ENCODE results near the gene KDM4B. TPM values are rescaled to one million over a fixed set of nuclear protein-coding genes. Genes with fewer than 3 reads are reported as not detected.

KDM4B gene
- total RNA-seq, 1 experiment from 2014 or later: 35.9 TPM

DNA sequence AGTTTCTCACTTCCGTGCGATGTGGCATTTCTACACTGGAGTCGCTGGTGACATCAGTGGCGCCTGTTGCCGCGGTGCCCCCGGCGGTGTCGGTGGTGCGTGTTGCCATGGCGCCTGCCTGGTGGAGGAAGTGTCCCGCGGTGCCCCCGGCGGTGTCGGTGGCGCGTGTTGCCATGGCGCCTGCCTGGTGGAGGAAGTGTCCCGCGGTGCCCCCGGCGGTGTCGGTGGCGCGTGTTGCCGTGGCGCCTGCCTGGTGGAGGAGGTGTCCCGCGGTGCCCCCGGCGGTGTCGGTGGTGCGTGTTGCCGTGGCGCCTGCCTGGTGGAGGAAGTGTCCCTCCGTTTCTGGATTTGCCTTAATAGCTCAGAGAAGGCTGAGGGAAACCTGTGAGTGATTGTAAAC is 127.6 kb downstream of the KDM4B start (continued):
- TF ChIP-seq, protein P1, sequence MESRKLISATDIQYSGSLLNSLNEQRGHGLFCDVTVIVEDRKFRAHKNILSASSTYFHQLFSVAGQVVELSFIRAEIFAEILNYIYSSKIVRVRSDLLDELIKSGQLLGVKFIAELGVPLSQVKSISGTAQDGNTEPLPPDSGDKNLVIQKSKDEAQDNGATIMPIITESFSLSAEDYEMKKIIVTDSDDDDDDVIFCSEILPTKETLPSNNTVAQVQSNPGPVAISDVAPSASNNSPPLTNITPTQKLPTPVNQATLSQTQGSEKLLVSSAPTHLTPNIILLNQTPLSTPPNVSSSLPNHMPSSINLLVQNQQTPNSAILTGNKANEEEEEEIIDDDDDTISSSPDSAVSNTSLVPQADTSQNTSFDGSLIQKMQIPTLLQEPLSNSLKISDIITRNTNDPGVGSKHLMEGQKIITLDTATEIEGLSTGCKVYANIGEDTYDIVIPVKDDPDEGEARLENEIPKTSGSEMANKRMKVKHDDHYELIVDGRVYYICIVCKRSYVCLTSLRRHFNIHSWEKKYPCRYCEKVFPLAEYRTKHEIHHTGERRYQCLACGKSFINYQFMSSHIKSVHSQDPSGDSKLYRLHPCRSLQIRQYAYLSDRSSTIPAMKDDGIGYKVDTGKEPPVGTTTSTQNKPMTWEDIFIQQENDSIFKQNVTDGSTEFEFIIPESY (IDR thresholded peaks at IDR 0.05; ENCODE audit: extremely low read depth, insufficient replicate concordance, low read length): no peak

GRCh38 chr19:5097331-5097930 is 128.5 kb downstream of the KDM4B start:
- ChIA-PET CTCF (no interaction called here), POLR2A (no interaction called here), RAD21 (ENCODE audit: low non-redundant PET in 1 of 2, low total read pairs in 2 of 2, uncharacterized antibody in 2 of 2, unreplicated experiment in 2 of 2) (no interaction called here)
- no peaks in the 10 kb centered on the region for H3K9me2 ChIP-seq (ENCODE audit: insufficient read depth)
- ATAC-seq: no peak
- no peak overlapping the region for H3K9ac ChIP-seq (ENCODE audit: low read length)
- H3K4me2 ChIP-seq (ENCODE audit: low read length): no peak overlapping the region
- no peak overlapping the region for H2AFZ ChIP-seq (ENCODE audit: low read depth, low read length, poor library complexity, severe bottlenecking)
- H3K27ac ChIP-seq (ENCODE audit: low read depth, low read length): no peak overlapping the region
- peaks cover 0 to 5% of the 10 kb centered on the region in 2 experiments; a peak in 1 of 4 replicates for H3K36me3 ChIP-seq (ENCODE audit: control insufficient read depth in 1 of 2, insufficient read depth in 2 of 2, low read length in 2 of 2)
- intact Hi-C loops (cut with micrococcal nuclease): no loop called here
- BruUV-seq (replicated peaks): no TSS peak
- no peaks in the 10 kb centered on the region for H3K4me1 ChIP-seq (ENCODE audit: control insufficient read depth in 1 of 2, insufficient read depth in 2 of 2, low read length in 2 of 2)
- TF ChIP-seq ELF1 (IDR thresholded peaks at IDR 0.05; ENCODE audit: borderline replicate concordance, low read depth) (no peak), CBX3 (IDR thresholded peaks at IDR 0.05; ENCODE audit: low read depth) (no peak), ZFX (IDR thresholded peaks at IDR 0.05) (no peak), ZNF274 (IDR thresholded peaks at IDR 0.05; ENCODE audit: low read depth, low read length) (no peak), CEBPB (IDR thresholded peaks at IDR 0.05; ENCODE audit: low read depth) (no peak), EGR1 (IDR thresholded peaks at IDR 0.05; ENCODE audit: low read depth) (no peak), SIN3A (IDR thresholded peaks at IDR 0.05; ENCODE audit: low read depth) (no peak), MAX (IDR thresholded peaks at IDR 0.05) (no peak), RAD21 (IDR thresholded peaks at IDR 0.05; ENCODE audit: low read depth) (no peak), YY1 (IDR thresholded peaks at IDR 0.05; ENCODE audit: extremely low read depth, insufficient replicate concordance, low read depth, low read length) (no peak), EZH2phosphoT487 (IDR thresholded peaks at IDR 0.05; ENCODE audit: borderline replicate concordance) (no peak), FOSL1 (IDR thresholded peaks at IDR 0.05; ENCODE audit: low read depth) (no peak), EZH2 (IDR thresholded peaks at IDR 0.05) (no peak), POLR2AphosphoS5 (IDR thresholded peaks at IDR 0.05; ENCODE audit: low read depth, low read length) (no peak), TCF7L2 (IDR thresholded peaks at IDR 0.05; ENCODE audit: borderline replicate concordance, extremely low read depth, insufficient read depth, insufficient read length) (no peak), POLR2A (IDR thresholded peaks at IDR 0.05; ENCODE audit: borderline replicate concordance, extremely low read depth, insufficient read depth, insufficient read length) (no peak), JUND (IDR thresholded peaks at IDR 0.05) (no peak)
- TF ChIP-seq, protein P2, sequence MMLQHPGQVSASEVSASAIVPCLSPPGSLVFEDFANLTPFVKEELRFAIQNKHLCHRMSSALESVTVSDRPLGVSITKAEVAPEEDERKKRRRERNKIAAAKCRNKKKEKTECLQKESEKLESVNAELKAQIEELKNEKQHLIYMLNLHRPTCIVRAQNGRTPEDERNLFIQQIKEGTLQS (IDR thresholded peaks at IDR 0.05): no peak
- TF ChIP-seq, protein P3, sequence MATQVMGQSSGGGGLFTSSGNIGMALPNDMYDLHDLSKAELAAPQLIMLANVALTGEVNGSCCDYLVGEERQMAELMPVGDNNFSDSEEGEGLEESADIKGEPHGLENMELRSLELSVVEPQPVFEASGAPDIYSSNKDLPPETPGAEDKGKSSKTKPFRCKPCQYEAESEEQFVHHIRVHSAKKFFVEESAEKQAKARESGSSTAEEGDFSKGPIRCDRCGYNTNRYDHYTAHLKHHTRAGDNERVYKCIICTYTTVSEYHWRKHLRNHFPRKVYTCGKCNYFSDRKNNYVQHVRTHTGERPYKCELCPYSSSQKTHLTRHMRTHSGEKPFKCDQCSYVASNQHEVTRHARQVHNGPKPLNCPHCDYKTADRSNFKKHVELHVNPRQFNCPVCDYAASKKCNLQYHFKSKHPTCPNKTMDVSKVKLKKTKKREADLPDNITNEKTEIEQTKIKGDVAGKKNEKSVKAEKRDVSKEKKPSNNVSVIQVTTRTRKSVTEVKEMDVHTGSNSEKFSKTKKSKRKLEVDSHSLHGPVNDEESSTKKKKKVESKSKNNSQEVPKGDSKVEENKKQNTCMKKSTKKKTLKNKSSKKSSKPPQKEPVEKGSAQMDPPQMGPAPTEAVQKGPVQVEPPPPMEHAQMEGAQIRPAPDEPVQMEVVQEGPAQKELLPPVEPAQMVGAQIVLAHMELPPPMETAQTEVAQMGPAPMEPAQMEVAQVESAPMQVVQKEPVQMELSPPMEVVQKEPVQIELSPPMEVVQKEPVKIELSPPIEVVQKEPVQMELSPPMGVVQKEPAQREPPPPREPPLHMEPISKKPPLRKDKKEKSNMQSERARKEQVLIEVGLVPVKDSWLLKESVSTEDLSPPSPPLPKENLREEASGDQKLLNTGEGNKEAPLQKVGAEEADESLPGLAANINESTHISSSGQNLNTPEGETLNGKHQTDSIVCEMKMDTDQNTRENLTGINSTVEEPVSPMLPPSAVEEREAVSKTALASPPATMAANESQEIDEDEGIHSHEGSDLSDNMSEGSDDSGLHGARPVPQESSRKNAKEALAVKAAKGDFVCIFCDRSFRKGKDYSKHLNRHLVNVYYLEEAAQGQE (IDR thresholded peaks at IDR 0.05; ENCODE audit: low read depth): no peak
- no peaks in the 10 kb centered on the region for H4K20me1 ChIP-seq (ENCODE audit: insufficient read depth)
- DNase-seq (ENCODE audit: low read depth, low spot score): no peak
- peaks cover 20 to 23% of the 10 kb centered on the region in 2 experiments; a peak in 2 of 4 replicates for H3K9me3 ChIP-seq (ENCODE audit: control insufficient read depth in 1 of 2, insufficient read depth in 1 of 2, low read depth in 1 of 2, low read length in 2 of 2)
- no peaks in the 10 kb centered on the region for H3K27me3 ChIP-seq (ENCODE audit: insufficient read depth, low read length)
- H3K4me3 ChIP-seq (replicated peaks in 1 of 2; ENCODE audit: low read depth in 1 of 2, low read length in 2 of 2): no peak overlapping the region
- no peaks in the 10 kb centered on the region for H3K79me2 ChIP-seq (ENCODE audit: insufficient read depth, low read length)

Data from HCT116 (cell line).